Naive thymus-derived CD8-positive, alpha-beta T cell (primary cell): Measurements from ENCODE around the gene CD40. TPM values are rescaled to one million over a fixed set of nuclear protein-coding genes. Genes with fewer than 3 reads are reported as not detected.

ENCODE experiments used
- ATAC-seq, 2 donors: fragments of 150-1000 bp; cut with Tn5 transposase in 1 of 2; sonication (Bioruptor Pico), chemical (Tn5 transposase) in 1 of 2; 1 replicate in 1 of 2; 2 replicates in 1 of 2; pipeline ENCODE4 v1.10.0; 2021; ENCODE audit warnings: mild to moderate bottlenecking in 2 of 2, moderate library complexity in 2 of 2
- POLR2A ChIA-PET: fragments of 350-600 bp; sonication (Branson Sonifier 250); formaldehyde crosslinking; loops from one replicate; lab custom pipeline; 2021; ENCODE audit warnings: antibody characterized with exemption; lab: Charles Lee
- DNase-seq, 10 donors: peaks; one replicate each; pipeline versions ENCODE4 v3.0.0 to v3.0.0-alpha.2; 2020 to 2022
- H3K27ac Mint-ChIP-seq, 10 donors: one replicate each; pipeline ENCODE4 v1.8.0; 2020 to 2022; ENCODE audit warnings: mild to moderate bottlenecking in 10 of 10, mixed read lengths in 10 of 10, moderate library complexity in 4 of 10, inconsistent platforms in 1 of 10
- H3K27me3 Mint-ChIP-seq, 5 donors: one replicate each; pipeline ENCODE4 v1.8.0; 2021 to 2022; ENCODE audit warnings: mixed read lengths in 5 of 5
- H3K36me3 Mint-ChIP-seq, 3 donors: one replicate each; pipeline ENCODE4 v1.8.0; 2020 to 2022; ENCODE audit warnings: mixed read lengths in 3 of 3, mild to moderate bottlenecking in 2 of 3, inconsistent platforms in 1 of 3
- H3K4me1 Mint-ChIP-seq, 4 donors: one replicate each; pipeline ENCODE4 v1.8.0; 2021 to 2022; ENCODE audit warnings: mixed read lengths in 4 of 4
- H3K4me3 Mint-ChIP-seq, 10 donors: one replicate each; pipeline ENCODE4 v1.8.0; 2020 to 2022; ENCODE audit warnings: mild to moderate bottlenecking in 10 of 10, mixed read lengths in 10 of 10, moderate library complexity in 6 of 10, inconsistent platforms in 1 of 10
- H3K9me3 Mint-ChIP-seq, 9 donors: one replicate each; pipeline ENCODE4 v1.8.0; 2020 to 2022; ENCODE audit warnings: mixed read lengths in 9 of 9, mild to moderate bottlenecking in 3 of 9, inconsistent platforms in 1 of 9, moderate library complexity in 1 of 9
- polyA plus RNA-seq, 3 donors: library from polyadenylated mRNA; unstranded; fragments of 300-500 nt; fragmentation: Illumina TruSeq; gene quantifications; one replicate each; pipeline ENCODE4 v1.2.3, GENCODE V29; 2021
- total RNA-seq, 8 experiments: library from RNA in 2 of 8; stranded (reverse) in 2 of 8; gene quantifications; one replicate each; pipeline ENCODE4 v1.2.3 and lab custom pipeline; 2021 to 2026

The CD40 gene
- total and polyA plus RNA-seq, 5 experiments from 2014 or later = 2.0 to 11.8 (median 4.3) TPM

DNA sequence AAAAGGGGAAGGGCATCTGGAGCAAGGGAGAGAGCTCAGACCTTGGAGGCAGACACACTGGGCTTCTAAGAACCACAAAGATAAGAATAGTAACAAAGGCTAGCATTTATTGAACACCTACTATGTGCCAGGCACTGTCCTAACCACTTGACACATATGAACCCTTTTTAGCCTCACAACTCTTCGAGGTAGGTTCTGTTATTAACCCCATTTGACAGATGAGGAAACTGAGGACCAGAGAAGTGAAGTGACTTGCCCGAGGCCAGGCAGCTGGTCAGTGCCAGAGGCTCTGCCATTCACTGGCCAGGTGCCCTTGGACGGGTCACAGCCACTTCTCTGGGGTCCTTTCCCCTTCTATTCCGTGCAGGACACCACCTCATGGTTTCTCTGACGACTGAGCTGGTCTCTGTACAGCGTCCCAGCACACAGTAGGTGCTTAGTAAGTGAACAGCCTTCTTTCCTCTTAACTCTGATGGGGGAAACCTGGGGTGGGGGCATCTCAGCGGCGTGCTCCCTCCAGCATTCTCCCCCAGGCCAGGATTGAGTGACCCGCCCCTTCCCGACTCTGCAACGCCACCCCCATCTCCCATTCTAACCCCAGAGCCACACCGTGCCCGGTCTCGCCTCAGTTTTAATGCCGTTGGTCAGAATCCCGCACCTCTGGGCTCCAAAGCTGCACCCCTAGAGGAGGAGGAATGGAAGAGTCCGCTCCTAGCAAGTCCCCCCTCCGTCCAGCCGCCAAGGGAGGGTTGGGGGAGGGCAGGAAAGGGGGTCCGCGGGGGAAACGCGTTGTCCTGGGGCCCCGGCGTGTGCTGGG is 55.7 kb downstream of the CD40 start:
- H3K9me3 Mint-ChIP-seq = peaks cover 0 to 3% (median 0%) of the 10 kb centered on the region in 9 donors
- H3K27me3 Mint-ChIP-seq = peaks cover 21 to 88% (median 56%) of the 10 kb centered on the region in 5 donors

DNA sequence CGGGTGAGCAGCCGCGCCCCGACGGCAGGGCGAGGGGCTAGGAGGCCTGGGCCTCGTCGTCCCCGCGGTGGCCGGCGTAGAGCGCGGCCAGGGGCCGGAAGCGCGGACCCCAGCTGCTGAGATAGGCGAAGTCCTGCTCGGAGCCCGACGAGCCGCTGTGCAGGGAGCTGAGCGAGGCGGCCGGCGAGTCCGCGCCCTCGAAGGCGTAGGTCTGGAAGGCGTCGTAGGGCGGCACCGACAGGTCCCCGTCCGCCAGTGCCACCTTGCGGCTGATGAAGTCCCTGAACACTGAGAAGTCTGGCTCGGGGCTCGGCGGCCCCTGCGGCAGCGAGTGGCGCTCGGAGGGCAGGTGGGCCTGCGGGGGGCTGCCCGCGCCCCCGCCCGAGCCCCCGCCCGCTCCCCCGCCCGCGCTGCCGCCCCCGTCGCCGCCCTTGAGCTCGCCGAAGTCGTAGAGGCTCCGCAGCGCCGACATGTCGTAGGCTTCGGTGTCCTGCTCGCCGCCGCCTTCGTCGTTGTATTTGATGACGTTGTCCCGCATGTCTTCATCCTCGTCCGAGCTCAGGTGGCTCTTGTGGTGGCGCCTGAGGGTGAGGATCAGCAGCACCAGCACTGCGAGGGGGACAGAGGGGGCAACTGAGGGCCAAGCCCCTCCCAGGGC is 56.5 kb downstream of the CD40 start:
- Mint-ChIP-seq H3K36me3 (no peaks in the 10 kb centered on the region), H3K4me1 (peaks cover 0 to 3% (median 0%) of the 10 kb centered on the region in 4 donors), H3K27ac (no peak overlapping the region), H3K27me3 (peaks cover 21 to 92% (median 61%) of the 10 kb centered on the region in 5 donors), H3K9me3 (peaks cover 0 to 3% (median 0%) of the 10 kb centered on the region in 9 donors), H3K4me3 (peak overlapping the region in 4 of 10 donors; percentile 15 to 53 (median 32))
- DNase-seq = peak; percentile 45 to 82 (median 66)
- ATAC-seq = peak; percentile 94 to 100
- POLR2A ChIA-PET = interaction anchor here (0.5 to 0.7 kb wide), 3 partner anchors 86 to 369 kb away, joined by 3 to 4 read pairs (median 3); no protein-coding TSS in a partner anchor

More for the DNA sequence above, 55.7 kb downstream of the CD40 start:
- Mint-ChIP-seq H3K4me3 (no peak overlapping the region), H3K27ac (no peak overlapping the region), H3K4me1 (peaks cover 0 to 3% (median 0%) of the 10 kb centered on the region in 4 donors), H3K36me3 (no peaks in the 10 kb centered on the region)
- POLR2A ChIA-PET = interaction anchor here (0.7 kb wide), 1 partner anchor 85 kb away, joined by 3 read pairs; no protein-coding TSS in a partner anchor
- ATAC-seq (no peak), DNase-seq (peak in 1 of 10 donors; percentile 8)

- DNase-seq (peak in 1 of 10 donors; percentile 37), ATAC-seq (no peak)
- peaks cover 0 to 3% (median 0%) of the 10 kb centered on the region in 9 donors for H3K9me3 Mint-ChIP-seq
- peak overlapping the region in 6 of 10 donors; percentile 15 to 56 (median 50) for H3K4me3 Mint-ChIP-seq
- H3K27ac Mint-ChIP-seq = no peak overlapping the region
- peaks cover 0 to 3% (median 0%) of the 10 kb centered on the region in 4 donors for H3K4me1 Mint-ChIP-seq
- H3K27me3 Mint-ChIP-seq = peaks cover 24 to 93% (median 65%) of the 10 kb centered on the region in 5 donors
- POLR2A ChIA-PET = interaction anchor here (0.5 kb wide), 2 partner anchors 186 to 369 kb away, joined by 3 to 4 read pairs; no protein-coding TSS in a partner anchor
- H3K36me3 Mint-ChIP-seq = no peaks in the 10 kb centered on the region
These were observed 57.0 kb downstream of the CD40 start for GRCh38 chr20:46175127-46175494.

DNA sequence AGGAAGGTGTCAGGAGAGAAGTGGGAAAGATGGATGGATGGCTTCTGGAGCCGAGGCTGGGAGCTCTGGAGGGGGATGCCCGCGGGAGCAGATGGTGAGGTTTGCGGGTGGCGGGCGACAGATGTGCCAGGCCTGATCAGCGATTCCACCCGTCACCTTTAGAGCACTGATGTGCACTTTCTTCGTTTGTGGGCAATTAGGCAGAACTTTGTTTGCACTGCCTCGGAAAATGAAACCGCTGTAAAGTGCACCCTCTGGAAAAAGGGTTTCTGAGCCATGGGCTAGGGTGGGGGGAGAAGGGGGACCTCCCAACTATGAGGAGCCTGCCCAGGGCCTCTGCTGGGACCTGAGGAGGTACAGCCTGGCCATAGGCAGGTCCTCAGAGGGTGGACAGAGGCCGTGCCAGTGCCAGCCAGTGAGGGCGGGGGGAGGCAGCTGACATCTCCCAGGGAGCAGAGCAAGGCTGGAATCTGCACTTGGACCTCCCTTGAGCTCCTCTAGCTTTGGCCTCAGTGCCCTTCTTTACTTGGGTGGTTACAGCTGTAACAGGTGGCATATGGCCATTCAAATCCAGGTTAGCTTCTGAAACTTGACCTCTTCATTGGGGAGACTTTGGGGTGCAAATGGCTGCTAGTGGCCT is 58.7 kb downstream of the CD40 start:
- no peak overlapping the region for H3K27ac Mint-ChIP-seq
- peaks cover 0 to 3% (median 0%) of the 10 kb centered on the region in 9 donors for H3K9me3 Mint-ChIP-seq
- POLR2A ChIA-PET = no interaction called here
- H3K27me3 Mint-ChIP-seq = peaks cover 29 to 88% (median 65%) of the 10 kb centered on the region in 5 donors
- no peak overlapping the region for H3K4me3 Mint-ChIP-seq
- DNase-seq = peak in 1 of 10 donors; percentile 45
- H3K36me3 Mint-ChIP-seq = no peaks in the 10 kb centered on the region
- no peak for ATAC-seq
- H3K4me1 Mint-ChIP-seq = peaks cover 0 to 3% (median 0%) of the 10 kb centered on the region in 4 donors

DNA sequence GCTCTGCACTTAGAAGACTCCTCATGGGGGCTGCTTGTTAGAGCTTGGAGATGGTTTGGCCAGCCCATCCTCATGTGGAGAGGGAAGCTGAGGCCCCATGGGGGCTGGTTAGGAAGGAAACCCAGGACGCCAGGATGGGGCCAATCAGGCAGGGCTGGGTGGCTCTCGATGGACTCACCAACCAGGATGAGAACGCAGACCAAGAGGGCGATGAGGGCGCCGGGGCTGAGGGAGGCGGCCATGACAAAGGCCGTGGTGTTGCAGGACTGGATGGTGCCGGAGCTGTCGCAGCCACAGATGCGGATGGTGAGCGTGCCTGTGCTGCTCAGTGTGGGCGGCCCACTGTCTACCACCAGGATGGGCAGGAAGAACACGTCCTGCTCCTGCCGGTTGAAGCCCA is 59.7 kb downstream of the CD40 start:
- H3K4me1 Mint-ChIP-seq = peaks cover 0 to 3% (median 0%) of the 10 kb centered on the region in 4 donors
- no peaks in the 10 kb centered on the region for H3K9me3 Mint-ChIP-seq
- no peaks in the 10 kb centered on the region for H3K36me3 Mint-ChIP-seq
- no peak overlapping the region for H3K27ac Mint-ChIP-seq
- peaks cover 34 to 86% (median 62%) of the 10 kb centered on the region in 5 donors for H3K27me3 Mint-ChIP-seq
- no peak overlapping the region for H3K4me3 Mint-ChIP-seq
- ATAC-seq (no peak), DNase-seq (peak in 1 of 10 donors; percentile 60)
- POLR2A ChIA-PET = no interaction called here

DNA sequence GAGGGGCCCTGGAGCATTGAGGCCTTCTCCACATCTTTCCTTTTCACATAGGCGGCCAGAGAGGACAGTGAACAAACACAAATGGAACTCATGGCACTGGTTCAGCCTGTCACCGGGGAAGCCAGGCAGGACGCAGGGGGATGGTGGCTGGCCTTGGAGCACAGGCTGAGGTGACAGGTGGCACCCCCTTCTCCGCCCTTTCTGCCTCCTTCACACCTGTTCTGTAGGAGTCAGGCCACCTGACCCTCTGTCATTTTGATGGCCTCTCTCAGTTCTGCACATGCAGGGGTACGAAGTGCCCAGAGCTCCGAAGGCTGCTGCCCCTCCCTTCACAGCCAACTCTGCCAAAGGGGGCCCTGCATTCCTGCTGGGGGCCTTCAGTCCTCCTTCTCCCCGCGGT is 60.8 kb downstream of the CD40 start:
- no peak overlapping the region for H3K27ac Mint-ChIP-seq
- no peaks in the 10 kb centered on the region for H3K36me3 Mint-ChIP-seq
- ATAC-seq (no peak), DNase-seq (peak in 1 of 10 donors; percentile 18)
- peaks cover 30 to 80% (median 54%) of the 10 kb centered on the region in 5 donors for H3K27me3 Mint-ChIP-seq
- H3K9me3 Mint-ChIP-seq = no peaks in the 10 kb centered on the region
- H3K4me3 Mint-ChIP-seq = no peak overlapping the region
- H3K4me1 Mint-ChIP-seq = peaks cover 0 to 3% (median 0%) of the 10 kb centered on the region in 4 donors
- POLR2A ChIA-PET = no interaction called here

Other genes with a start within 250 kb of the CD40 start
- 10 to 100 TPM; 16.5 to 17.6 TPM for gene ZSWIM1, start 237.1 kb upstream of the CD40 start, total RNA-seq
- 1 to 10 TPM in 2 of 3 donors, under 1 TPM in 1; 0.96 to 9.8 (median 1.7) TPM for gene ZSWIM1, start 237.1 kb upstream of the CD40 start, polyA plus RNA-seq
- gene SPATA25, start 230.7 kb upstream of the CD40 start, total RNA-seq = 1 to 10 TPM; 4.1 to 4.8 TPM
- under 1 TPM in 2 of 3 donors, not detected in 1; 0.24 to 0.42 TPM for gene SPATA25, start 230.7 kb upstream of the CD40 start, polyA plus RNA-seq
- gene NEURL2, start 227.1 kb upstream of the CD40 start, total RNA-seq = 1 to 10 TPM; 5.0 to 5.9 TPM
- 1 to 10 TPM in 2 of 3 donors, under 1 TPM in 1; 0.53 to 2.2 (median 1.8) TPM for gene NEURL2, start 227.1 kb upstream of the CD40 start, polyA plus RNA-seq
- 10 to 100 TPM; 79.1 to 82.7 TPM for gene CTSA, start 227.0 kb upstream of the CD40 start, total RNA-seq
- gene CTSA, start 227.0 kb upstream of the CD40 start, polyA plus RNA-seq = 100 to 1,000 TPM in 1 of 3 donors, 10 to 100 TPM in 2; 79.5 to 128 (median 90.5) TPM
- under 1 TPM in 1 of 2 experiments, not detected in 1; 0.27 TPM for gene PLTP, start 206.2 kb upstream of the CD40 start, total RNA-seq
- gene PLTP, start 206.2 kb upstream of the CD40 start, polyA plus RNA-seq = 1 to 10 TPM in 1 of 3 donors, under 1 TPM in 2; 0.18 to 2.2 (median 0.68) TPM
- gene PCIF1, start 183.6 kb upstream of the CD40 start, total RNA-seq = 10 to 100 TPM; 77.7 to 83.3 TPM
- gene PCIF1, start 183.6 kb upstream of the CD40 start, polyA plus RNA-seq = 10 to 100 TPM; 60.8 to 94.2 (median 78.7) TPM
- gene ZNF335, start 146.1 kb upstream of the CD40 start, total RNA-seq = 10 to 100 TPM; 53.1 to 56.2 TPM
- 10 to 100 TPM in 1 of 3 donors, 1 to 10 TPM in 2; 6.4 to 13.2 (median 7.8) TPM for gene ZNF335, start 146.1 kb upstream of the CD40 start, polyA plus RNA-seq
- gene MMP9, start 109.4 kb upstream of the CD40 start, total RNA-seq = 1 to 10 TPM in 1 of 2 experiments, under 1 TPM in 1; 0.75 to 1.3 TPM
- not detected for gene MMP9, start 109.4 kb upstream of the CD40 start, polyA plus RNA-seq
- 1 to 10 TPM; 1.0 to 1.5 TPM for gene SLC12A5, start 89.1 kb upstream of the CD40 start, total RNA-seq
- gene SLC12A5, start 89.1 kb upstream of the CD40 start, polyA plus RNA-seq = under 1 TPM in 1 of 3 donors, not detected in 2; 0.83 TPM
- gene NCOA5, start 28.4 kb upstream of the CD40 start, total RNA-seq = 10 to 100 TPM; 42.2 to 43.9 TPM
- gene NCOA5, start 28.4 kb upstream of the CD40 start, polyA plus RNA-seq = 10 to 100 TPM; 13.0 to 36.0 (median 18.4) TPM
- not detected for gene CDH22, start 190.2 kb downstream of the CD40 start, total RNA-seq
- gene CDH22, start 190.2 kb downstream of the CD40 start, polyA plus RNA-seq = not detected